GM23338 (cell line): Measurements from ENCODE around the gene MGME1. TPM values are rescaled to one million over a fixed set of nuclear protein-coding genes. Genes with fewer than 3 reads are reported as not detected.

Experiments
- ATAC-seq: fragments of 200-7000 bp; cut with Tn5 transposase; 3 replicates; pipeline ENCODE4 v1.9.1; 2020
- DNase-seq: peaks from one replicate; pipeline ENCODE4 v3.0.0-alpha.2; 2015; ENCODE audit warnings: low spot score
- H2AFZ ChIP-seq: fragments of 200-600 bp; sonication (generic); 2 replicates; pipeline ENCODE4 v1.8.0; 2016; ENCODE audit warnings: antibody characterized with exemption, mild to moderate bottlenecking, moderate library complexity
- H3F3A ChIP-seq: fragments of 200-600 bp; sonication (generic); replicated peaks from 2 replicates; pipeline ENCODE4 v1.8.0; 2017; ENCODE audit warnings: antibody characterized with exemption, mixed run types, low read depth
- H3K27ac ChIP-seq: fragments of 200-600 bp; sonication (generic); 2 replicates; pipeline ENCODE4 v1.6.1; 2016; ENCODE audit warnings: low read depth
- H3K27me3 ChIP-seq: fragments of 200-600 bp; sonication (generic); 2 replicates; pipeline ENCODE4 v1.8.0; 2016; ENCODE audit warnings: mild to moderate bottlenecking, mixed run types, moderate library complexity; ENCODE audit not compliant: insufficient read depth
- H3K36me3 ChIP-seq: fragments of 200-600 bp; sonication (generic); 2 replicates; pipeline ENCODE4 v1.8.0; 2016; ENCODE audit warnings: mild to moderate bottlenecking; ENCODE audit not compliant: insufficient read depth
- H3K4me1 ChIP-seq: fragments of 200-600 bp; sonication (generic); 2 replicates; pipeline ENCODE4 v1.8.0; 2016; ENCODE audit warnings: mild to moderate bottlenecking, moderate library complexity; ENCODE audit not compliant: insufficient read depth
- H3K4me2 ChIP-seq: fragments of 200-600 bp; sonication (generic); 2 replicates; pipeline ENCODE4 v1.7.1; 2017; ENCODE audit warnings: mixed run types
- H3K4me3 ChIP-seq: fragments of 200-600 bp; sonication (generic); 2 replicates; pipeline ENCODE4 v1.6.1; 2016; ENCODE audit warnings: mixed run types
- H3K79me2 ChIP-seq: fragments of 200-600 bp; sonication (generic); replicated peaks from 2 replicates; pipeline ENCODE4 v1.8.0; 2017; ENCODE audit warnings: mild to moderate bottlenecking; ENCODE audit not compliant: insufficient read depth
- H3K9me2 ChIP-seq: fragments of 200-600 bp; sonication (generic); 2 replicates; pipeline ENCODE4 v1.8.0; 2017; ENCODE audit not compliant: insufficient read depth
- H4K20me1 ChIP-seq: fragments of 200-600 bp; sonication (generic); replicated peaks from 2 replicates; pipeline ENCODE4 v1.8.0; 2017; ENCODE audit warnings: mild to moderate bottlenecking; ENCODE audit not compliant: insufficient read depth
- H3K27ac Mint-ChIP-seq: 2 replicates; pipeline ENCODE4 v1.8.0; 2020; ENCODE audit warnings: inconsistent platforms, mild to moderate bottlenecking, moderate library complexity, mixed read lengths
- H3K27me3 Mint-ChIP-seq: 3 replicates; pipeline ENCODE4 v1.8.0; 2022; ENCODE audit warnings: low read depth, mild to moderate bottlenecking, moderate library complexity, mixed read lengths, inconsistent platforms; ENCODE audit not compliant: insufficient read depth, poor library complexity
- H3K36me3 Mint-ChIP-seq: 3 replicates; pipeline ENCODE4 v1.8.0; 2021; ENCODE audit warnings: low read depth, mild to moderate bottlenecking, inconsistent platforms, moderate library complexity, mixed read lengths
- H3K4me1 Mint-ChIP-seq: 3 replicates; pipeline ENCODE4 v1.8.0; 2020; ENCODE audit warnings: mild to moderate bottlenecking, inconsistent platforms, mixed read lengths
- H3K4me3 Mint-ChIP-seq: 3 replicates; pipeline ENCODE4 v1.8.0; 2021; ENCODE audit warnings: moderate library complexity, mild to moderate bottlenecking, inconsistent platforms, mixed read lengths
- H3K9me3 Mint-ChIP-seq: 3 replicates; pipeline ENCODE4 v1.8.0; 2020; ENCODE audit warnings: moderate library complexity, mild to moderate bottlenecking, inconsistent platforms, mixed read lengths
- CREB1 ChIP-seq: fragments of 250-450 bp; sonication (Bioruptor Pico); IDR thresholded peaks from 2 replicates; pipeline ENCODE4 v1.5.0; 2020; ENCODE audit warnings: low read depth, mild to moderate bottlenecking, moderate library complexity
- JUNB ChIP-seq: IDR thresholded peaks from one replicate; pipeline ENCODE4 v1.6.1; 2016; ENCODE audit warnings: antibody characterized with exemption; ENCODE audit not compliant: unreplicated experiment
- NANOG ChIP-seq: IDR thresholded peaks from 2 replicates; pipeline ENCODE4 v1.6.1; 2016; ENCODE audit warnings: antibody characterized with exemption, borderline replicate concordance
- POLR2AphosphoS5 ChIP-seq: IDR thresholded peaks from 2 replicates; pipeline ENCODE4 v1.6.1; 2016; ENCODE audit warnings: antibody characterized with exemption, low read depth
- ZNF114 ChIP-seq: fragments of 250-450 bp; sonication (Bioruptor Pico); IDR thresholded peaks from 2 replicates; pipeline ENCODE4 v1.5.0; 2020; ENCODE audit warnings: mild to moderate bottlenecking, moderate library complexity
- ZNF331 ChIP-seq: fragments of 250-450 bp; sonication (Bioruptor Pico); IDR thresholded peaks from 2 replicates; pipeline ENCODE4 v1.5.0; 2020; ENCODE audit warnings: low read depth, mild to moderate bottlenecking, moderate library complexity
- polyA plus RNA-seq: library from polyadenylated mRNA; unstranded; fragments of >200 nt; fragmentation: Nextera tagmentation; extraction: Ambion mirVana; gene quantifications from 2 replicates; pipeline ENCODE4 v1.2.1, GENCODE V29; 2016
- total RNA-seq: library from RNA; depleted of rRNA; stranded (reverse); fragments of >200 nt; shearing (Covaris generic); gene quantifications from 2 replicates; pipeline ENCODE4 v1.2.3, GENCODE V29; 2014
- TF ChIP-seq, protein P1 (sequence below): IDR thresholded peaks from one replicate; pipeline ENCODE4 v1.6.1; 2018; ENCODE audit warnings: antibody characterized with exemption; ENCODE audit not compliant: unreplicated experiment
- TF ChIP-seq, protein P2 (sequence below): IDR thresholded peaks from 2 replicates; pipeline ENCODE4 v1.6.1; 2016; ENCODE audit warnings: antibody characterized with exemption
- TF ChIP-seq, protein P3 (sequence below), 2 experiments: fragments of 200-600 bp in 1 of 2; sonication (generic) in 1 of 2; conservative IDR thresholded peaks; 2 replicates each; pipeline versions ENCODE4 v1.5.1 to v1.6.1; 2016 to 2017; ENCODE audit warnings: antibody characterized with exemption in 2 of 2, low read depth in 2 of 2, mild to moderate bottlenecking in 2 of 2, moderate library complexity in 1 of 2
- TF ChIP-seq, protein P4 (sequence below): fragments of 250-450 bp; sonication (Bioruptor Pico); IDR thresholded peaks from 2 replicates; pipeline ENCODE4 v1.5.0; 2020; ENCODE audit warnings: mild to moderate bottlenecking, moderate library complexity

The MGME1 gene
- total and polyA plus RNA-seq, 2 experiments from 2014 or later = 43.1 to 56.9 TPM

DNA sequence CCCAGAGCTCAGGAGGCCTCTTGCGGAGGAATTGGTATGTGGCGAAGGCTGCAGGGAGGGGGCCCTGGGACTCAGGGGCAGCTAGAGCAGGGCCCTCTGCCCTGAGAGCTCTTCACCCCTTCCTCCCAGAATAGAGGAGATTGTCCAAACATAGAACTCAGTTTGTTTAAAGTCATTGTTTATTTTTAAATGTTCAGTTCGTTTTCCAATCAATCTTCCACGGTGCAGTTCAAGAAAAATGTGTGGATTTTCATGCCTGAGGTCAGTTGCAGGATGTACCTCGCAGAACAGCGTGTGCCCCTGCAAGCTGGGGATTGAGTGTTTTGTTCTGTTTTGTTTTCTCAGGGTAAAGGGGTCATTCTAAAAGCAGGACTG, 37.2 kb downstream of the MGME1 start:
- Mint-ChIP-seq H3K36me3 (peaks cover 6% of the 10 kb centered on the region), H3K27me3 (no peaks in the 10 kb centered on the region), H3K4me3 (no peak overlapping the region), H3K4me1 (peaks cover 15% of the 10 kb centered on the region; the same call in 2 of the 3 replicates), H3K27ac (no peak overlapping the region; the same call in 1 of the 2 replicates), H3K9me3 (peaks cover 2% of the 10 kb centered on the region)
- Histone ChIP-seq H3K4me2 (no peak overlapping the region), H3K36me3 (no peaks in the 10 kb centered on the region), H3K79me2 (no peaks in the 10 kb centered on the region), H3K27ac (no peak overlapping the region), H3K4me1 (no peaks in the 10 kb centered on the region), H3K9me2 (no peaks in the 10 kb centered on the region), H4K20me1 (no peaks in the 10 kb centered on the region), H2AFZ (no peak overlapping the region), H3K27me3 (no peaks in the 10 kb centered on the region), H3K4me3 (no peak overlapping the region), H3F3A (no peaks in the 10 kb centered on the region)
- TF ChIP-seq, protein P1, sequence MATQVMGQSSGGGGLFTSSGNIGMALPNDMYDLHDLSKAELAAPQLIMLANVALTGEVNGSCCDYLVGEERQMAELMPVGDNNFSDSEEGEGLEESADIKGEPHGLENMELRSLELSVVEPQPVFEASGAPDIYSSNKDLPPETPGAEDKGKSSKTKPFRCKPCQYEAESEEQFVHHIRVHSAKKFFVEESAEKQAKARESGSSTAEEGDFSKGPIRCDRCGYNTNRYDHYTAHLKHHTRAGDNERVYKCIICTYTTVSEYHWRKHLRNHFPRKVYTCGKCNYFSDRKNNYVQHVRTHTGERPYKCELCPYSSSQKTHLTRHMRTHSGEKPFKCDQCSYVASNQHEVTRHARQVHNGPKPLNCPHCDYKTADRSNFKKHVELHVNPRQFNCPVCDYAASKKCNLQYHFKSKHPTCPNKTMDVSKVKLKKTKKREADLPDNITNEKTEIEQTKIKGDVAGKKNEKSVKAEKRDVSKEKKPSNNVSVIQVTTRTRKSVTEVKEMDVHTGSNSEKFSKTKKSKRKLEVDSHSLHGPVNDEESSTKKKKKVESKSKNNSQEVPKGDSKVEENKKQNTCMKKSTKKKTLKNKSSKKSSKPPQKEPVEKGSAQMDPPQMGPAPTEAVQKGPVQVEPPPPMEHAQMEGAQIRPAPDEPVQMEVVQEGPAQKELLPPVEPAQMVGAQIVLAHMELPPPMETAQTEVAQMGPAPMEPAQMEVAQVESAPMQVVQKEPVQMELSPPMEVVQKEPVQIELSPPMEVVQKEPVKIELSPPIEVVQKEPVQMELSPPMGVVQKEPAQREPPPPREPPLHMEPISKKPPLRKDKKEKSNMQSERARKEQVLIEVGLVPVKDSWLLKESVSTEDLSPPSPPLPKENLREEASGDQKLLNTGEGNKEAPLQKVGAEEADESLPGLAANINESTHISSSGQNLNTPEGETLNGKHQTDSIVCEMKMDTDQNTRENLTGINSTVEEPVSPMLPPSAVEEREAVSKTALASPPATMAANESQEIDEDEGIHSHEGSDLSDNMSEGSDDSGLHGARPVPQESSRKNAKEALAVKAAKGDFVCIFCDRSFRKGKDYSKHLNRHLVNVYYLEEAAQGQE = no peak
- TF ChIP-seq, protein P2, sequence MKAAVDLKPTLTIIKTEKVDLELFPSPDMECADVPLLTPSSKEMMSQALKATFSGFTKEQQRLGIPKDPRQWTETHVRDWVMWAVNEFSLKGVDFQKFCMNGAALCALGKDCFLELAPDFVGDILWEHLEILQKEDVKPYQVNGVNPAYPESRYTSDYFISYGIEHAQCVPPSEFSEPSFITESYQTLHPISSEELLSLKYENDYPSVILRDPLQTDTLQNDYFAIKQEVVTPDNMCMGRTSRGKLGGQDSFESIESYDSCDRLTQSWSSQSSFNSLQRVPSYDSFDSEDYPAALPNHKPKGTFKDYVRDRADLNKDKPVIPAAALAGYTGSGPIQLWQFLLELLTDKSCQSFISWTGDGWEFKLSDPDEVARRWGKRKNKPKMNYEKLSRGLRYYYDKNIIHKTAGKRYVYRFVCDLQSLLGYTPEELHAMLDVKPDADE = no peak
- TF ChIP-seq, protein P3, sequence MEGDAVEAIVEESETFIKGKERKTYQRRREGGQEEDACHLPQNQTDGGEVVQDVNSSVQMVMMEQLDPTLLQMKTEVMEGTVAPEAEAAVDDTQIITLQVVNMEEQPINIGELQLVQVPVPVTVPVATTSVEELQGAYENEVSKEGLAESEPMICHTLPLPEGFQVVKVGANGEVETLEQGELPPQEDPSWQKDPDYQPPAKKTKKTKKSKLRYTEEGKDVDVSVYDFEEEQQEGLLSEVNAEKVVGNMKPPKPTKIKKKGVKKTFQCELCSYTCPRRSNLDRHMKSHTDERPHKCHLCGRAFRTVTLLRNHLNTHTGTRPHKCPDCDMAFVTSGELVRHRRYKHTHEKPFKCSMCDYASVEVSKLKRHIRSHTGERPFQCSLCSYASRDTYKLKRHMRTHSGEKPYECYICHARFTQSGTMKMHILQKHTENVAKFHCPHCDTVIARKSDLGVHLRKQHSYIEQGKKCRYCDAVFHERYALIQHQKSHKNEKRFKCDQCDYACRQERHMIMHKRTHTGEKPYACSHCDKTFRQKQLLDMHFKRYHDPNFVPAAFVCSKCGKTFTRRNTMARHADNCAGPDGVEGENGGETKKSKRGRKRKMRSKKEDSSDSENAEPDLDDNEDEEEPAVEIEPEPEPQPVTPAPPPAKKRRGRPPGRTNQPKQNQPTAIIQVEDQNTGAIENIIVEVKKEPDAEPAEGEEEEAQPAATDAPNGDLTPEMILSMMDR (conservative IDR thresholded peaks at IDR 0.05; ENCODE audit: low read depth in 2 of 2) = no peak
- no peak for DNase-seq
- ATAC-seq = peak; percentile 21; the same call in 2 of the 3 replicates

DNA sequence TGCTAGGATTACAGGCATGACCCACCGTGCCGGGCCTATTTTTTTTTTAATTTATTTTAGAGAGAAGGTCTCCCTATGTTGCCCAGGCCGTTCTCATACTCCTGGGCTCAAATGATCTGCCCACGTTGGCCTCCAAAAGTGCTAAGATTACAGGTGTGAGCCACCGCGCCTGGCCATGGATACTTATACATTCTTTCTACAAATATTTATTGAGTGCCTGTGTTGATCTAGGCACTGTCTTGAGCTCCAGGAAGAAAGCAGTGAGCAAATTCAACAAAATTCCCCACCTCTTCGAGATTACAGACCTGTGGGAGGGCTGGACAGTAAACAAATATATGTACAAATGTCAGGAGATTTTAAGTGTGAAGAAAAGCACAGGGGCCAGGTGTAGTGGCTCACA, 37.9 kb downstream of the MGME1 start:
- H3K27me3 Mint-ChIP-seq = no peaks in the 10 kb centered on the region
- no peak for TF ChIP-seq CREB1 (CRISPR knock-in tag)
- no peak for TF ChIP-seq ZNF114
- TF ChIP-seq POLR2AphosphoS5 = no peak
- TF ChIP-seq, protein P4, sequence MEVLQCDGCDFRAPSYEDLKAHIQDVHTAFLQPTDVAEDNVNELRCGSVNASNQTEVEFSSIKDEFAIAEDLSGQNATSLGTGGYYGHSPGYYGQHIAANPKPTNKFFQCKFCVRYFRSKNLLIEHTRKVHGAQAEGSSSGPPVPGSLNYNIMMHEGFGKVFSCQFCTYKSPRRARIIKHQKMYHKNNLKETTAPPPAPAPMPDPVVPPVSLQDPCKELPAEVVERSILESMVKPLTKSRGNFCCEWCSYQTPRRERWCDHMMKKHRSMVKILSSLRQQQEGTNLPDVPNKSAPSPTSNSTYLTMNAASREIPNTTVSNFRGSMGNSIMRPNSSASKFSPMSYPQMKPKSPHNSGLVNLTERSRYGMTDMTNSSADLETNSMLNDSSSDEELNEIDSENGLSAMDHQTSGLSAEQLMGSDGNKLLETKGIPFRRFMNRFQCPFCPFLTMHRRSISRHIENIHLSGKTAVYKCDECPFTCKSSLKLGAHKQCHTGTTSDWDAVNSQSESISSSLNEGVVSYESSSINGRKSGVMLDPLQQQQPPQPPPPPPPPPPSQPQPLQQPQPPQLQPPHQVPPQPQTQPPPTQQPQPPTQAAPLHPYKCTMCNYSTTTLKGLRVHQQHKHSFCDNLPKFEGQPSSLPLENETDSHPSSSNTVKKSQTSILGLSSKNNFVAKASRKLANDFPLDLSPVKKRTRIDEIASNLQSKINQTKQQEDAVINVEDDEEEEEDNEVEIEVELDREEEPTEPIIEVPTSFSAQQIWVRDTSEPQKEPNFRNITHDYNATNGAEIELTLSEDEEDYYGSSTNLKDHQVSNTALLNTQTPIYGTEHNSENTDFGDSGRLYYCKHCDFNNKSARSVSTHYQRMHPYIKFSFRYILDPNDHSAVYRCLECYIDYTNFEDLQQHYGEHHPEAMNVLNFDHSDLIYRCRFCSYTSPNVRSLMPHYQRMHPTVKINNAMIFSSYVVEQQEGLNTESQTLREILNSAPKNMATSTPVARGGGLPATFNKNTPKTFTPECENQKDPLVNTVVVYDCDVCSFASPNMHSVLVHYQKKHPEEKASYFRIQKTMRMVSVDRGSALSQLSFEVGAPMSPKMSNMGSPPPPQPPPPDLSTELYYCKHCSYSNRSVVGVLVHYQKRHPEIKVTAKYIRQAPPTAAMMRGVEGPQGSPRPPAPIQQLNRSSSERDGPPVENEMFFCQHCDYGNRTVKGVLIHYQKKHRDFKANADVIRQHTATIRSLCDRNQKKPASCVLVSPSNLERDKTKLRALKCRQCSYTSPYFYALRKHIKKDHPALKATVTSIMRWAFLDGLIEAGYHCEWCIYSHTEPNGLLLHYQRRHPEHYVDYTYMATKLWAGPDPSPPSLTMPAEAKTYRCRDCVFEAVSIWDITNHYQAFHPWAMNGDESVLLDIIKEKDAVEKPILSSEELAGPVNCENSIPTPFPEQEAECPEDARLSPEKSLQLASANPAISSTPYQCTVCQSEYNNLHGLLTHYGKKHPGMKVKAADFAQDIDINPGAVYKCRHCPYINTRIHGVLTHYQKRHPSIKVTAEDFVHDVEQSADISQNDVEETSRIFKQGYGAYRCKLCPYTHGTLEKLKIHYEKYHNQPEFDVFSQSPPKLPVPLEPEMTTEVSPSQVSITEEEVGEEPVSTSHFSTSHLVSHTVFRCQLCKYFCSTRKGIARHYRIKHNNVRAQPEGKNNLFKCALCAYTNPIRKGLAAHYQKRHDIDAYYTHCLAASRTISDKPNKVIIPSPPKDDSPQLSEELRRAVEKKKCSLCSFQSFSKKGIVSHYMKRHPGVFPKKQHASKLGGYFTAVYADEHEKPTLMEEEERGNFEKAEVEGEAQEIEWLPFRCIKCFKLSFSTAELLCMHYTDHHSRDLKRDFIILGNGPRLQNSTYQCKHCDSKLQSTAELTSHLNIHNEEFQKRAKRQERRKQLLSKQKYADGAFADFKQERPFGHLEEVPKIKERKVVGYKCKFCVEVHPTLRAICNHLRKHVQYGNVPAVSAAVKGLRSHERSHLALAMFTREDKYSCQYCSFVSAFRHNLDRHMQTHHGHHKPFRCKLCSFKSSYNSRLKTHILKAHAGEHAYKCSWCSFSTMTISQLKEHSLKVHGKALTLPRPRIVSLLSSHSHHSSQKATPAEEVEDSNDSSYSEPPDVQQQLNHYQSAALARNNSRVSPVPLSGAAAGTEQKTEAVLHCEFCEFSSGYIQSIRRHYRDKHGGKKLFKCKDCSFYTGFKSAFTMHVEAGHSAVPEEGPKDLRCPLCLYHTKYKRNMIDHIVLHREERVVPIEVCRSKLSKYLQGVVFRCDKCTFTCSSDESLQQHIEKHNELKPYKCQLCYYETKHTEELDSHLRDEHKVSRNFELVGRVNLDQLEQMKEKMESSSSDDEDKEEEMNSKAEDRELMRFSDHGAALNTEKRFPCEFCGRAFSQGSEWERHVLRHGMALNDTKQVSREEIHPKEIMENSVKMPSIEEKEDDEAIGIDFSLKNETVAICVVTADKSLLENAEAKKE (CRISPR knock-in tag) = no peak
- TF ChIP-seq JUNB = no peak
- no peak for TF ChIP-seq ZNF331 (CRISPR knock-in tag)
- no peak for TF ChIP-seq NANOG

More for the DNA sequence above, 37.9 kb downstream of the MGME1 start:
- H3K27ac ChIP-seq = no peak overlapping the region
- no peaks in the 10 kb centered on the region for H3K9me2 ChIP-seq
- no peak overlapping the region for H3K4me3 Mint-ChIP-seq
- no peaks in the 10 kb centered on the region for H3K27me3 ChIP-seq
- H3K4me1 ChIP-seq = no peaks in the 10 kb centered on the region
- H3K36me3 Mint-ChIP-seq = peaks cover 13% of the 10 kb centered on the region
- no peak overlapping the region for H2AFZ ChIP-seq
- H3K9me3 Mint-ChIP-seq = peaks cover 9% of the 10 kb centered on the region
- H3K4me2 ChIP-seq = no peak overlapping the region
- DNase-seq (no peak), ATAC-seq (no peak)
- no peaks in the 10 kb centered on the region for H3K36me3 ChIP-seq
- H4K20me1 ChIP-seq = no peaks in the 10 kb centered on the region
- H3K27ac Mint-ChIP-seq = no peak overlapping the region
- peaks cover 15% of the 10 kb centered on the region; the same call in 2 of the 3 replicates for H3K4me1 Mint-ChIP-seq
- H3K4me3 ChIP-seq = no peak overlapping the region
- no peaks in the 10 kb centered on the region for H3K79me2 ChIP-seq
- no peaks in the 10 kb centered on the region for H3F3A ChIP-seq
